ENCODE results near the gene SSTR3.

- TF ChIP-seq CTCF (IDR thresholded peaks at IDR 0.05) (no peak), POLR2A (IDR thresholded peaks at IDR 0.05) (no peak)
These were observed 14.2 kb upstream of the SSTR3 start for GRCh38 chr22:37226514-37226913.
